Measurements from ENCODE around the gene PDE1C.
A peak's percentile ranks its signal among the peaks of the same experiment; 100 is the strongest.

The PDE1C gene

GRCh38 chr7:31819031-31819430 lies 251.2 kb downstream of the PDE1C start:
- no peak for DNase-seq

DNA sequence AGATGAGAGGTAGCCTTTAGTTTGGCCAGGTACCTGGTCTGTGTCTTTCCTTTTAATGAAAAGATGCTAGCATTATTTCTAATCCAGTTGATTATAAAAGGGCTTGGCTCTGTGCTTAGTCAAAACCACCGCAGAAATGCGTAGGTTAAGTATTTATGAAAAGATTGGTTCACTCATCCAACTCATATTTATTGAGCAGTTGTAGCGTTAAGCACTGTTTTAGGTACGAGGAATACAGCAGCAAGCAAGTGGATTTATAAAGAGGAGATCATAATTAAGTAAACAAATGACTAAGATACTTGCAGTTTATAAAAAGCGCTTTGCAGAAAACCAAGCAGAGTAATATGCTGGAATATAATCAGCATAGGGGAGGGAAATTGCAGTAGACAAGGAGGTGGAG lies 253.4 kb downstream of the PDE1C start:
- no peak for DNase-seq

DNA sequence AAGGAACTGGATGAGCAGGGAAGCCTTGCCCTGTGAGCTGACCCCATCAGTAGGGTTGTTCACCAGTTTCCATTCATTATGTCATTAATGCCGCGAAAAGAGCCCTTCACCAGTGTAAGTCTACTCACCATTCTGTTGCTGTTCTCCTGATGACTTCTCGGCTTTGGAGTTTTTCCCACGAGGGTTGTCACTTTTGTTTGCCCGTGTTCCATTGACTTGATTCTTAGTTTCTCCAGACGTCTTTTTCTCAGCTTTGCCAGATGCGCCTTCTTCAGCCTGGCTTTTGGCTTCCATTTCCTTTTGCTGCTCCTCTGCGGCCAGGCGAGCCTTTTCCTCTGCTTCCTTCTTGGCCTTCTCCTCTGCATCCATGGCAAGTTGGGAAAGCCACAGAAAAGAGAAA lies 254.4 kb downstream of the PDE1C start:
- DNase-seq, result no peak

DNA sequence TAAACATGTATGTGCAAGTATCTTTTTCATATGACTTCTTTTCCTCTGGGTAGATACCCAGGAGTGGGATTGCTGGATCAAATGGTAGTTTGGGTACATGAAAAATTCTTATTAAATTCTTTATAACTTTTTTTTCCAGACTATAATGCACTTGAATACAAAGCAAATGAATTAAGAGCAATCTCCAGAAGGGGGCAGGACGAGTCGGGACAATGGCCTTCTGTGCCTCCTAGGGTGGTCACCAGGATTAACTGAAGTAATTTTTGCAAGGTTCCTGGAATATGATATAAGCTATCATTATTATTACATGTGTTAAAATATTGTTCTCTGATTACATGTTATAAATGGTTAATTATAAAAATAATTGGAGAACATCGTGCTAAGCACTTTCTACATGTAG lies 256.0 kb downstream of the PDE1C start:
- DNase-seq, result peak; percentile 2 to 19

GRCh38 chr7:31811650-31812461 lies 258.4 kb downstream of the PDE1C start:
- no peak for DNase-seq

- DNase-seq, result no peak
These were observed 264.9 kb downstream of the PDE1C start for GRCh38 chr7:31805209-31805818.

- DNase-seq, result no peak
These were observed 273.8 kb downstream of the PDE1C start for GRCh38 chr7:31796375-31796774.

DNA sequence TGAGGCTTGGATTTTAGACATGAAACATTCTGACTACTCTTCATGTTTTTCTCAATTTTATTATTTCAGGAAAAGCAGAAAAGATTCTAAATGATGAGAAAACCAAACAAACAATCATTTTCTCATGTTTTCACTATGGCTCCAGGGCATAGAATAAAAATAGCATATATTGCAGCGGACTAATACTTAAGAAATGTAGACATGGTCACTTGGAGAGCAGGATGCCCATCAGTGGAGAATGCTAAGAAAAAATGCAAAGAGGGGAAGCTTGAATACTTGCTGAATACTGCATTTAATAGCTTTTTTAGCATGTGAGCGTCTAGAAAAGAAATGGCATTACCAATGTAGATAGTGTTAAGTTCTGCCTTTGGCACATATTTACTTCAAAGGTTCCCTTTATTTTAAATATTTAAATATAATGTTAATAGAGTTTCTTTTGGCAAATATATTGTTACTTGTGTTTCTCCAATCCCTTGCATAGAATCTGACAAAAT lies 275.3 kb downstream of the PDE1C start:
- no peak for DNase-seq

DNA sequence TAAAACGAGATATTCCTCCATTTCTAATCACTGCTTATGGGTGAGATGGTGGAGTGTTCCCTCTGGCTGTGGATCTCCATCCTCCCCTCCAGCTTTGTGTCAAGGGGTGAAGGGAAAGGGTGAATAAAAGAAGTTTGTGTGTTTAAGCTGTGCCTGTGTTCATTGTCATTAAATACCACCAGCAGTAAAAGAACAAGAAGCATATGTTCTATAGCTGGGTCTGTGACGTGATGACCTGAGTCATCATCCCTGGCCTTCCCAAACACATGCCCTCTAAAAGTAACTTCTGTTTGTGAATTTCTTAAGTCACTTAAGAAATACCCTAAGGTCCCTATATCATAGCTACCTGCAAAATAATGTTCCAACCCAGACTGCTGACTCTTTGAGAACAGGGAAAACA lies 278.3 kb downstream of the PDE1C start:
- no peak for DNase-seq

DNA sequence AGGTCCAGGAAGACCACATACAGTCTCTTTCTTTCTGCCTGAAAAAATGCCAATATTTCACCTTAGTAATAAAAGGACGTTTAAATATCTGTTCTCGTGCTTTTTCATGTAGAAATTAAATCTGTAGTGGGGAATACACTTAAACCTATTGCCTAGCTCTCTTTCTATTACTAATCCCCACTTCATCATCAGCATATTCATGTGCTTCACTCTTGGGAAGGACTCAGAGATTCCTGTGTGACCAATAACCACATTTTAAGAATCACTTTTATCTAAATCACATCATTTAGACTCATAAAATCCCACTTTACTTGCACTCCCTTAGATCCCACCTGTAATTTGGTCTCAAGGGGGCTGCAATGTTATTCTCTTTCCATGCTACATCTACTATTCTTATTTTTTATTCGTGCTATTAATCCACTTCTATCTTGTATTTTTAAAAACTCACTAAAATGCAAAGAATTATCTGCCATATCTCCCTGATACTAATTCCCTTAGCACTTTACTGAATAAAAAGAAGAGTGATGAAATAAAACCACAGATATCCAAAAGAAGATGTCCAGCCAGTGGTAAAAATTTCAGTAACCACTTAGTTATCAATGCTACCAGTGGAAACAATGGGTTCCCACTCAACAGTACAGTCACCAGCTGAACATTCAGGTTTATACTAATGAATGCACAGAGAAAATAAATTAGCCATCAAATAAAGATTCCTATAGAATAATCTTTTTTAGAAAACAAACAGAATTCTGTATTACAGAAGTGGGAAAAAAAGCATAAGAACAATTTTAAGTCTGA lies 281.1 kb downstream of the PDE1C start:
- DNase-seq, result no peak

- DNase-seq, result no peak
These were observed 281.8 kb downstream of the PDE1C start for GRCh38 chr7:31788445-31788844.

DNA sequence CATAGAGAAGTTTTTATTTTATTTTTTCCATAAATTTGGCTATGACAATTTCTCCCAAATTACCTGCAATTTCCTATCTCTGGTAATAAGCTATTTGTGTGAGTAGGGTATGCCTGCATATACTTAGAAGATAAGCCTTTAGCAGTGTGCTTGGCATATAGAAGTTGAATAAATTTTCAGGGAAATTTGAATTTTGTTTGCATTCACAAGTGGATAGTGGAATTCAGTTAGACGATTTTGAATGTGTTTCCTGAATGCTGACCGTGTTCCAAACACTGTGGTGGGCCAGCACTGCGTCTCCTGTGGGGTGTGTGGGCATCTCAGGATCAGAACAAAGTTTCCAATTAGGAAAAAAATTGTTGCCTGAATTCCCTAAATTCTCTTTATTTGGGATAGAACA lies 283.9 kb downstream of the PDE1C start:
- DNase-seq, result no peak

GRCh38 chr7:31785101-31785500 lies 285.1 kb downstream of the PDE1C start:
- DNase-seq, result peak in 1 of 2 experiments; percentile 71

GRCh38 chr7:31783221-31783620 lies 287.0 kb downstream of the PDE1C start:
- peak; percentile 1 to 59 for DNase-seq

GRCh38 chr7:31782411-31782991 lies 287.7 kb downstream of the PDE1C start:
- DNase-seq, result peak; percentile 38 to 79

GRCh38 chr7:31778296-31778695 lies 291.9 kb downstream of the PDE1C start:
- no peak for DNase-seq

DNA sequence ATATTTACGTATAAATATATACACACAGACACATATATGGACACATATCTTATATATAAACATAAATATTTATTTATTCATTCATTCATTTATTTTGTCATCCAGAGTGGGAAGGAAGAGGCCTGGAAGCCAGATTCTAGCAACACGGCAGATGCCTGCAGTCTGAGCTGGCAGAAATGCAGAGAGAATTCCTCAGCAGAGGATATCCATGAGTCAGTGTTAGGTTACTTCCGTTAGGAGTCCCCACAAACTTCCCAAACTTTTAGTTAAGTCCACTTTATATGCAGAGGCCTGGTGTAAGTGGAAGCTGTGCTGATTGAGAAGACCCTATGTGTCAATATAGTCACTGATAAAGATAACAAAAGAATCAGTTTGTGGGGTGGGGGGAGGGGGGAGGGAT lies 293.6 kb downstream of the PDE1C start:
- no peak for DNase-seq

DNA sequence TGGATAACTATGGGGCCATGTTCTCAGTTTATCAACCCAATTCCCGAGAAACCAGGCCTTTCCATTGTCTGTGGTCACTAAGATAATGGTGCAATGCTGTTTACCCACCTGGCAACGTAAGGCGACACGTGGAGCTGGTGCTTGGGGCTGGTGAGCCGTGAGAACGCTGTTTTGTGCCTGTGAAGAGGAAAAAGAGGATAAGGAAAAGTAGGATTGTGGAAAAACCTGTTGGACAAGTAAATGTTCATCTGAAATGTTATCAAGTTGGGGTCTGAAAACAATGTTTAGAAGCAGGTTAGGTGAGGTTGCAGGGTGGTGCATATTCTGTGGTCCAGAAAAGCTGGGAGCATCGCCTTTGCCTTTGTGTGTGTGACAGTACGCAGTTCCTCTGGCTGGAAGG lies 294.7 kb downstream of the PDE1C start:
- DNase-seq, result no peak

- no peak for DNase-seq
These were observed 298.0 kb downstream of the PDE1C start for GRCh38 chr7:31772211-31772610.

GRCh38 chr7:31767686-31768358 lies 302.4 kb downstream of the PDE1C start:
- DNase-seq, result no peak

GRCh38 chr7:31764462-31764861 lies 305.7 kb downstream of the PDE1C start:
- no peak for DNase-seq

DNA sequence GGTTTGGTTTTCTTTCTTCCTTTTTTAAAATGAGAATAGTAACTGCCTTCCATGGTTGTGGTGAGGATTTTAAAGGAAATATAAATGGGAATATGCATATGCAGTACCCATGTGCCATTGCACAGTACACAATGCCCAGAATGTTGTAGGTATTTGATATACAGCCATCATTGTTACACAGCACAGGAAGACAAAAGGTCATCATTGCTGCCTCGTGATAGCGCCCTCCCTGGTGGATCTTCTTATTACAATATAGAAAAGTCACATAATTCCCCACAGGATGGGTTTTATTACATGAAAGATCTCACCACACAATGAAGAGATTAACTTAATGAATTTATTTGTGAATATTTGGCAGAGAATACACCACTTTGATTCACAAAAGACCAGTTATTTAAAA lies 306.7 kb downstream of the PDE1C start:
- DNase-seq, result no peak

DNA sequence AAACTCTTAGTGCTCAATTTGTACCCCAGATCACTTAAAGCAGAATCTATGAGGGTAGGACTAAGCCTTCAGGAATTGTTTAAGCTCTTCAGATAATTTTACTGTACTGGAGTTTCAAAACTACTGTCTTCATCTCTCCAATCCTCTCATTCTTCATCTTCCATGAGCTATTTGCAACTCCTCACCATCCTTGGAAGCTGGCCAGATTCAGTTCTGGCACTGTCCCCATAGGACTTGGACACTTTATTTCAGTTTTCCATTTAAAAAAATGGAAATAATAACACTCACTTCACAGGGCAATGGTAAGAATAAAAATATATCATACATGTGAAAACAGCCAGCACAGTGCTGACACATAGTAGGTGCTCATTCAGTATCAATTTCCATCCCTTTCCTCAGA lies 308.6 kb downstream of the PDE1C start:
- no peak for DNase-seq
